Neural crest cell (in vitro differentiated cells): ENCODE results near the gene LPCAT1. TPM values are rescaled to one million over a fixed set of nuclear protein-coding genes. Genes with fewer than 3 reads are reported as not detected.
A peak's percentile ranks its signal among the peaks of the same experiment; 100 is the strongest.

Experiments
- DNase-seq: peaks from one replicate; pipeline ENCODE4 v3.0.0; 2021; ENCODE audit warnings: low read depth, mixed read lengths, low spot score
- H3K27ac Mint-ChIP-seq: one replicate; pipeline ENCODE4 v1.8.0; 2021; ENCODE audit warnings: mild to moderate bottlenecking, mixed read lengths; ENCODE audit not compliant: unreplicated experiment
- H3K27me3 Mint-ChIP-seq: 2 replicates; pipeline ENCODE4 v1.8.0; 2021; ENCODE audit warnings: low read depth, mild to moderate bottlenecking, mixed read lengths
- H3K36me3 Mint-ChIP-seq: 2 replicates; pipeline ENCODE4 v1.8.0; 2021; ENCODE audit warnings: low read depth, mild to moderate bottlenecking, mixed read lengths
- H3K4me1 Mint-ChIP-seq: 2 replicates; pipeline ENCODE4 v1.8.0; 2021; ENCODE audit warnings: mixed read lengths
- H3K4me3 Mint-ChIP-seq: one replicate; pipeline ENCODE4 v1.8.0; 2021; ENCODE audit warnings: mild to moderate bottlenecking, mixed read lengths
- H3K9me3 Mint-ChIP-seq: 2 replicates; pipeline ENCODE4 v1.8.0; 2021; ENCODE audit warnings: mixed read lengths
- total RNA-seq: library from RNA; stranded (reverse); gene quantifications from 2 replicates; pipeline ENCODE4 v1.2.1, GENCODE V29; 2021
- TF ChIP-seq, protein P1 (sequence below): fragments of 200-600 bp; sonication (generic); conservative IDR thresholded peaks from 2 replicates; pipeline ENCODE4 v1.5.0; 2021; ENCODE audit warnings: antibody characterized with exemption, mild to moderate bottlenecking

The LPCAT1 gene
- total RNA-seq, 1 donor from 2014 or later = 111 TPM

GRCh38 chr5:1552521-1553255, 28.9 kb upstream of the LPCAT1 start:
- peaks cover 24% of the 10 kb centered on the region for H3K4me1 Mint-ChIP-seq
- H3K27ac Mint-ChIP-seq = peak overlapping the region; percentile 99
- H3K9me3 Mint-ChIP-seq = no peaks in the 10 kb centered on the region
- peak overlapping the region; percentile 26 for H3K4me3 Mint-ChIP-seq
- H3K36me3 Mint-ChIP-seq = no peaks in the 10 kb centered on the region
- no peaks in the 10 kb centered on the region for H3K27me3 Mint-ChIP-seq
- DNase-seq = peak; percentile 54
- TF ChIP-seq, protein P1, sequence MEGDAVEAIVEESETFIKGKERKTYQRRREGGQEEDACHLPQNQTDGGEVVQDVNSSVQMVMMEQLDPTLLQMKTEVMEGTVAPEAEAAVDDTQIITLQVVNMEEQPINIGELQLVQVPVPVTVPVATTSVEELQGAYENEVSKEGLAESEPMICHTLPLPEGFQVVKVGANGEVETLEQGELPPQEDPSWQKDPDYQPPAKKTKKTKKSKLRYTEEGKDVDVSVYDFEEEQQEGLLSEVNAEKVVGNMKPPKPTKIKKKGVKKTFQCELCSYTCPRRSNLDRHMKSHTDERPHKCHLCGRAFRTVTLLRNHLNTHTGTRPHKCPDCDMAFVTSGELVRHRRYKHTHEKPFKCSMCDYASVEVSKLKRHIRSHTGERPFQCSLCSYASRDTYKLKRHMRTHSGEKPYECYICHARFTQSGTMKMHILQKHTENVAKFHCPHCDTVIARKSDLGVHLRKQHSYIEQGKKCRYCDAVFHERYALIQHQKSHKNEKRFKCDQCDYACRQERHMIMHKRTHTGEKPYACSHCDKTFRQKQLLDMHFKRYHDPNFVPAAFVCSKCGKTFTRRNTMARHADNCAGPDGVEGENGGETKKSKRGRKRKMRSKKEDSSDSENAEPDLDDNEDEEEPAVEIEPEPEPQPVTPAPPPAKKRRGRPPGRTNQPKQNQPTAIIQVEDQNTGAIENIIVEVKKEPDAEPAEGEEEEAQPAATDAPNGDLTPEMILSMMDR = no peak

GRCh38 chr5:1551426-1552301, 27.9 kb upstream of the LPCAT1 start:
- TF ChIP-seq, protein P1 = no peak
- Mint-ChIP-seq H3K27me3 (no peaks in the 10 kb centered on the region), H3K27ac (peak overlapping the region; percentile 39), H3K9me3 (no peaks in the 10 kb centered on the region), H3K4me1 (peaks cover 24% of the 10 kb centered on the region), H3K36me3 (no peaks in the 10 kb centered on the region), H3K4me3 (no peak overlapping the region)
- no peak for DNase-seq

- H3K4me1 Mint-ChIP-seq = peaks cover 29% of the 10 kb centered on the region
These were observed 26.7 kb upstream of the LPCAT1 start for GRCh38 chr5:1550287-1551076.

DNA sequence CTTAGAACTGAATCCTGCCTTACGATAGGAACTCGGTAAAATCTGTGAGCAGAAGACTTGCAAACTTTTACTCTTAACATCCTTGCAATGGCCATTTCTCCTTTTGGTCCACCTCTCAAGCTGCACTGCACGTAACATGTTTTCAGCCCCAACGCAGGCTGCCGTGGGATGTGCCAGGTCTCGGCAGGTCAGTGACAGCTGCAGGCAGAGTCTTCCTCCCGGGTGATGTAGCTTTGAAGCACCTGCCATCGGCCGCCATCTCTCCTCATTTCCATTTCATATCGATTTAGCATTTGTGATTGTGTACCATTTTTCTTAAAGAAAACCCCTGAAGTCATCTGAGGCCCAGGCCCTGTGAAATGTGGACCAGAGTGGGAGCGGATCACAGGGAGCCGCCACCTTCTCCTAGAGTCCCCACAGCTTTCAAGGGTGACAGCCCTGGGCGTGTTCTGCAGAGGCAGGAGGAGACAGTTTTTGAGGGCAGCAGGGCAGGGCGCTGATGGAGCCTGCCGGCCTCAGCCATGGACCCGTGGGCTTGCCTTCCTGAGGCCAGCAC, 25.8 kb upstream of the LPCAT1 start:
- peaks cover 34% of the 10 kb centered on the region for H3K4me1 Mint-ChIP-seq
- DNase-seq = no peak
- TF ChIP-seq, protein P1 = no peak
- no peaks in the 10 kb centered on the region for H3K9me3 Mint-ChIP-seq
- no peaks in the 10 kb centered on the region for H3K36me3 Mint-ChIP-seq
- no peak overlapping the region for H3K4me3 Mint-ChIP-seq
- H3K27me3 Mint-ChIP-seq = peaks cover 3% of the 10 kb centered on the region
- no peak overlapping the region for H3K27ac Mint-ChIP-seq

More at GRCh38 chr5:1550287-1551076, 26.7 kb upstream of the LPCAT1 start:
- Mint-ChIP-seq H3K36me3 (no peaks in the 10 kb centered on the region), H3K27ac (peak overlapping the region; percentile 52), H3K9me3 (no peaks in the 10 kb centered on the region), H3K4me3 (no peak overlapping the region), H3K27me3 (peaks cover 2% of the 10 kb centered on the region)
- TF ChIP-seq, protein P1 = no peak
- DNase-seq = no peak
